Activated effector memory CD4-positive, alpha-beta T cell treated with anti-CD3 and anti-CD28 coated beads, Interleukin-2, amount 50 U/mL, for 16 hours (primary cell): Measurements from ENCODE around the gene PPP1R14B.
"Not testable (repeated sequence)": the region's sequence is repeated elsewhere in the genome, so short reads cannot be mapped to it uniquely, and the experiment has no call there.

Experiments
- DNase-seq: peaks from one replicate; pipeline ENCODE4 v3.0.0-alpha.2; 2020

Gene PPP1R14B

DNA sequence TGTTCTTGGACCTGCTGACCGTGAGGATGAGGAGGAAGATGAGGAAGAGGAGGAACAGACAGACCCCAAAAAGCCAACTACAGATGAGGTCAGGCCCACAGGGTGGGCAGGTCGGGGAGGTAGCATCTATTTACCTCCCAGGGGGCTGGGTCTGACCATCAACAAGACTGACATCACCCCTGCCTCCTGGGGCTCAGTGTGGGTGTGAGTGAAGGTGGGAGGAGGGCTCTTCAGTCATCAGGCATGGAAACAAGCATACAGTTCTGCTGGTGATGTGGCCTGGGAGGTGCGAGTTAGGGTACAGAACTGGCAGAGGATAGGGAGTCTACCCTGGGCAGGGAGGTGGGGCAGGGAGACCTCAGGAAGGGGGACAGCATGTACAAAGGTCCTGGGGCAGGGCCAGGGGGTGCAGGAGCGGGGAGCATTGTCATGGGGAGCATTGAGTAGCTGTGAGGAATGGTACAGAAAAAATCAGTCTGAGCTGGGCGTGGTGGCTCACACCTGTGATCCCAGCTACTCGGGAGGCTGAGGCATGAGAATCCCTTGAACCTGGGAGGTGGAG lies 13.5 kb upstream of the PPP1R14B start:
- DNase-seq: no peak

GRCh38 chr11:64259533-64260067 lies 12.9 kb upstream of the PPP1R14B start:
- DNase-seq: no peak

DNA sequence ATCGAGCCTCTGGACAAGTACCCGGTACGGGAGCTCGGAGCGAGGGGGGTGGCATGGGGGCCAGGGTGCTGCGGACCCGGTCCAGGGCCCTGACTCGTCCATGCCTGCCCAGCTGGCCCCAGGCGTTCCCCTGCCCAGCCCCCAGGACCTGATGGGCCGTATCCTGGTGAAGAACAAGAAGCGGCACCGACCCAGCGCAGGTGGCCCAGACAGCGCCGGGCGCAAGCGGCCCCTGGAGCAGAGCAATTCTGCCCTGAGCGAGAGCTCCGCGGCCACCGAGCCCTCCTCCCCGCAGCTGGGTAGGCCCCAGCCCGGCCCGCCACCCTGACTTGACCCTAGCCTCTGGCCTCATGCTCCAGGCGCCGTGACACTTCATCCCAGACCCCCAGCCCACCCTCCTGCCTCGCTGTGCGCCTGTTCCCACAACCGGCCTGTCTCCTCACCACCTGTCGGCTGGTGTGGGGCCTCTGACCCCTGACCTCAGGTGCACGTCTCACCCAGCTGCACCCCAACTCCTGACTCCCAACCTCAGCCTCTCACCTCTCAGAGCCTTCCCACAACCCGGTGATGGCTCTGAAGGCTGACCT lies 12.3 kb upstream of the PPP1R14B start:
- DNase-seq: no peak

- DNase-seq: no peak
Measured at GRCh38 chr11:64258356-64258755, 11.6 kb upstream of the PPP1R14B start.

- DNase-seq: no peak
Measured at GRCh38 chr11:64256300-64256699, 9.6 kb upstream of the PPP1R14B start.

- no peak for DNase-seq
Measured at GRCh38 chr11:64255135-64256128, 8.7 kb upstream of the PPP1R14B start.

- no peak for DNase-seq
Measured at GRCh38 chr11:64254326-64254725, 7.6 kb upstream of the PPP1R14B start.

DNA sequence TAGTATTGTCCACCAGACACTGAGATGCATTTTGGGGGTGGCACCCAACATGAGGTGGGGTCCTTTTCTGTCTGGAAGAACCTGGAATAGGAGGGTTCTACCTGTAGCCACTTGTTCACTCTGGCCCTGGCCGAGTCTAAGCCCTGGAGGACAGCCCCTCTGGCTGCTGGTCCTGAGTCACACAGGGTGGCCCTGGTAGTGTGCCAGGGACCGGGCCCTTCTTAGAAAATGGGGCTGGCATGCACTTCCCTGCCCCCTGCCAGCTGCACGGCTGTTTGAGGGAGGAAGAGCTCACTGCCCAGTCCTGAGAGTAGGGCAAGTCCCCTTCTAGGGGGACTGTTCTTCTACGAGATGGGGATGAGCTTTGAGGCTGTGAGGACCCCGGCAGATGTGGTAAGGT lies 6.7 kb upstream of the PPP1R14B start:
- no peak for DNase-seq

- no peak for DNase-seq
Measured at GRCh38 chr11:64253043-64253442, 6.3 kb upstream of the PPP1R14B start.

DNA sequence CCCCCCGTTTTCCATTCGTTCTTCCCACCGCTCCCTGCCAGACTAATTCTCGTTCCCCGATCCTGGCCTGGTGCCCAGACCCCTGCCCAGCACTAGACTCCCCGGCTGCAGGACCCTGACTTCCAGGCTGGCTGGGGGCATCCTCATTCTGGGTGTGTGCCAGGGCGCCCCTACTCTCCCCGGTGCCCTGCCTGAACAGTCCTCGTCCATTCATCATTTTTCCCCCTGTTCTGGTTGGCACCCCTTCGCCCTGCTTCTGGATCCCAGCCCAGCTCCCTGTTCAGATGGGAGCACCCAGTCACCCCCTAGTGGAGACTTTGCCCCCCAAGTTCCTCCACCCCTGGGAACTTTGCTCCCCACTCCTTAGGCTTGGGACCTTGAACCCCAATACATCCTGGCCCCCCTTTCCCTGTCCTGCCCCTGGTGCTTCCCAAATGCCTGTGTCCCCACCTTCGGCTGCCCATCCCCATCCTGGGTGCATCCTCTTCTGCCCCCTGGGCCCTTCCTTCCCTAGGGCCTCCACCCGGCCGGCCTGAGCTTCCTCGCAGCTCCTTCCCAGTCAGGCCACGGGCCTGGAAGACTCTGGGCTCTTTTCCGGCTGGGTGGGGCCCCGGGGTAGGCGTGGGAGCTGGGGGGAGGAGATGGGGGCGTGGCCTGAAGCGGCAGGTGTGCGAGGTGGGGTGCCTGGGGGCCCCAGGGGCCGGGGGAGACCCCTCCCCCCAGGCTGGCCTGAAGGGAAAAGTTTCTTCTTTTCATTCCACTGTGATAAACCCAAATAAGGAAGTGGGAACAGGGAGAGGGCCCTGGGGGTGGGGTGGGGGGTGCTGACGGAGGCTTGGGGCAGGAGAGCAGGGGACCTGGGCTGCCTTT lies 5.5 kb upstream of the PPP1R14B start:
- no peak for DNase-seq

GRCh38 chr11:64251753-64252002 lies 4.9 kb upstream of the PPP1R14B start:
- no peak for DNase-seq

DNA sequence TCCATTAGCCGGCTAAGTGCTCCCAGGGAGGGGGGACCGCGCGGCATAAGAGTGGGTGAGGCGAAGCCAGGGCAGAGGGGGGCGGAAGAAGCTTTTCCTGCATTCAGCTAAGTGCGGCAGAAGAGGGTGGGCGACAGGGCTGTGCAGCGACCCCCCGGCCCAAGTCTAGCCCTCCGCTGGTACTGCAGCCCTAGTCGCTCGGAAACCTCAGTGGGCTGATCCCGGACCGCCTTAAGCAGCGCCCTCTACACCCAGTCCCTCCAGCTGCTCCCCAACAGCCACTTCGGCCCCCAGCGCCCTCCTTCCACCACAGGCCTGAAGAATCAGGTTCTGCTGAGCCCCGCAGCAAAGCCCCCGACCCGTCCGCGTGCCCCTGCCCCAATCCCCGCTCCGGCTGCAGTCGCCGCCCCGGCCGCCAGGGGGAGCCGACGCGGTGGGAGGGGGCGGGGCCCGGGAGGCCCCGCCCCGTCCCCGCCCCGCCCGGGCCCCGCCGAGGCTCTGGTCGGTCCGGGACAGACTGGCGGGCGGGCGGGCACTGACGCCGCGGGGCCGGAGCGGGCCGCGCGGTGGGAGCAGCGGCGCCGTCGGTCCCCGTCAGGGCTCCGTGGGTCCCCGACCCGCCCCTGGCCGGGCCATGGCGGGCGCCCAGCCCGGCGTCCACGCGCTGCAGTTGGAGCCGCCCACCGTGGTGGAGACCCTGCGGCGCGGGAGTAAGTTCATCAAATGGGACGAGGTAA lies 4.4 kb upstream of the PPP1R14B start, which contains the start of gene PLCB3:
TSS of gene PLCB3 (plus strand) at position 515 of the 737 bp plus-strand sequence. CDS start at position 635, 120 bp downstream.
- DNase-seq: peak; percentile 91

- no peak for DNase-seq
Measured at GRCh38 chr11:64250415-64251015, 3.8 kb upstream of the PPP1R14B start.

DNA sequence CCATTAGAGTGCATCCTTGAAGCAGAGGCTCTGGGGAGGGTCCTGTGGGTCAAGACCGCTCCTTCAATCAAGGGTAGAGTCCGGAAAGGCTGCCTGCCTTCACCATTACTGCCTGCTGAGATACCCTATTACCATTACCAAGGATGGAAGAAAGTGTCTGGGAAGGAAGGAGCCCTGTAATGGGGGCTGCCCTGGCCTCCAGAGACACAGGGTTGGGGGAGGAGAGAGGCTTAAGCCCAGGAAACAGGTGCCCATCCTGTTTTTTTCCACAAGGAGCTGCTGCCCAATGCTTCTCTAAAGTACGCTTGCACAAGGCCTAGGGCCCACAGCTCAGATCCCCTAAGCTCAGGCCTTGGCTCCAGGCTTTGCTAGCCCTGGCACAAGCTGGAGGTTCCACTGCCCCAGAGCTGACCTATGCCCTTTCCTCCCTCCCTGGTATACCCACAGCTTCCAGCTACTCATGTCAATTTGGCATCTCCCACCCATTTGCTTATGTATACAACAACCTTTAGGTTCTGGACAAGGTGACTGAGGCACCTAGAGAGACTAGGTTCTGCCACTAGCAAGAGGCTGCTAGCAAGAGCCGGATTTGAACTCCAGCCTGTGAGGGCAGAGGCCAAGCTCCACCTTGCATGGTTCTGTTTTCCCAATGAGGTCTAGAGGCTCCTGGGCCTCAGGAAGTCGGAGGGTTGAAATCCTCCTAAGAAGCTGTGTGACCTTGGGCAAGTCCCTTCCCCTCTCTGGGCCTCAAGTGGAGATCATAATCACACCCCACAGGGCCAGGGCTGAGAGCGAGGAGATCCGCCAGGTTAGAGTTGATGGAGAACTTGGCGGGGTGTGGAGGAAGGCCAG lies 3.0 kb upstream of the PPP1R14B start:
- no peak for DNase-seq

- DNase-seq: no peak
Measured at GRCh38 chr11:64249038-64249437, 2.3 kb upstream of the PPP1R14B start.

DNA sequence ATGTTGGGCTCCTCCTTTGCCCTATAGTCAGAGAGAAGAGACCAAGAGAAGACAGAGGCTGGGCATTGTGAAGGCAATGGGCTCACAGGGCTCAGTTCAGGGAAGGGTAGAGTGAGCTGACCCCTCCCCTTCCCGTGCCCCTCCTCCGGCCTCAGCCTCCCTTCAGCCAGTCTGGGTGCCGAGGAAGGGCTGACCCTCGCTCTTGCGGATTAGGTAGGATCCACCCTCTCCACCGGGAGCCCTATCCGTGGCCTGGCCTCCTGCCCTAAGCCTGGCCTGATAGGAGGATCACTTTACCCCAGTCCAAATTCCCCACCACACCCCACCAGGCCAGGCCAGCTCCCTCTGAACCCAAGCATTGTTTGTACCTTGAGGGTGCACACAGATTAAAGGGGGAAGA lies 1.8 kb upstream of the PPP1R14B start:
- no peak for DNase-seq

- DNase-seq: no peak
Measured at GRCh38 chr11:64247729-64248531, 1.2 kb upstream of the PPP1R14B start.

DNA sequence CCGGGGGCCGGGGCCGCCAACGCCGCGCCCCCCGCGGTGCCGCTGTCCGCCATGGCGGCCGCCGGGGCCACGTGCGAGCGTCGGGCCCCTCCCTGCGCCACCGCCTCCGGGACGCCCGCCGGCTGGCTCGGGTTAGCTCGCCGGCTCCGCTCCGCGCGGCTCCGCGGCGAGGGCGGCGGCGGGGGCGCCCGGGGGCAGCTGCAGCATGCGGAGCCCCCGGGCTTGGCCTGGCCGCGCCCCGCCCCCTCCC lies 197 bp downstream of the PPP1R14B start:
- not testable (repeated sequence) for DNase-seq

DNA sequence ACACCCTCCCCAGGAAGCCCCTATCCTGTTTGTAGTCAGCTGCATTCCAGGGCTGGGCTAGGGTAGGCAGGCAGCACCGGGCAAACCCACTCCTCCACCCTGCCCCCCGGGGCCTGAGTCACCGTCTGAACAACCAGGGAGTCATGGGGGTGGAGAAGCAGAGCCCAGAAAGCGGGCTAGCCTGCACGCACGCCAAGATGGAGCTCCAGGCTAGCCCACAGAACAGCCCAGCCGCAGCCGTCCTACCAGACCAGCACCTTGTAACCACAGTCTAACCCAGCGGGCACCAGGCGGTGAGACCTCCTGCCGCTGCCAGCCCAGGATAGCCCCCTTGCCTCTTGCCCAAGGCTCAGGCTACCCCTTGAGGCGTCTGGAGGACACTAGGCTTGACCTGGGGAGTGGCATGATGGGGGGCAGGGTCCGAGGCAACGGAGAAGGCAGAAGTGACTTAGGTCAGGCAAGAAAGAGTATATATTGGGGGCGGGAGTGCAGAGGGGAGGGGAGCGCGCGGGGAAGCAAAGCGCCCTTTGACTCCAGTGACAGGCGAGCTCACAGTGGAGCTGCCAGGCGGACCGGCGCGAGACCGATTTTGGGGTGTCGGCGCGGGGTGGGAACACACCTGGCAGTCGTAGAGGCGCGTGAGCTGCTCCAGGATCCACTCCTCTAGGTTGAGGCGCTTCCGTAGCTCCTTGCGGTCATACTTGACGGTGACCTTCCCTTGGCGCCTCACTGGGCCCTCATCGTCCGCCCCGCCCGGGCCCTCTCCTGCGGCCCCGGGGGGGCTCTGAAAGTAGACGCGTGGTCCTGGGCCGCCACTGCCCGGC lies 734 bp downstream of the PPP1R14B start:
- peak; percentile 92 for DNase-seq
